Mucosa of rectum (tissue), 2 donors: ENCODE measurements around the gene OR6Q1.
"Not testable (repeated sequence)": the region's sequence is repeated elsewhere in the genome, so short reads cannot be mapped to it uniquely, and the experiment has no call there.

Experiments used
- H3K27ac ChIP-seq, 2 donors: one replicate each; pipeline ENCODE4 v1.7.0; 2013; ENCODE audit warnings: inconsistent platforms in 2 of 2, low read depth in 2 of 2, low read length in 2 of 2
- H3K27me3 ChIP-seq, 2 donors: one replicate each; pipeline ENCODE4 v1.7.0; 2013; ENCODE audit warnings: low read length in 2 of 2; ENCODE audit not compliant: control insufficient read depth in 2 of 2, insufficient read depth in 2 of 2
- H3K36me3 ChIP-seq, 2 donors: one replicate each; pipeline ENCODE4 v1.7.0; 2013; ENCODE audit warnings: low read length in 2 of 2; ENCODE audit not compliant: control insufficient read depth in 2 of 2, insufficient read depth in 2 of 2
- H3K4me1 ChIP-seq, 2 donors: one replicate each; pipeline ENCODE4 v1.7.0; 2013; ENCODE audit warnings: low read length in 2 of 2, mild to moderate bottlenecking in 1 of 2; ENCODE audit not compliant: control insufficient read depth in 2 of 2, insufficient read depth in 2 of 2
- H3K4me3 ChIP-seq, 2 donors: one replicate each; pipeline ENCODE4 v1.7.0; 2013; ENCODE audit warnings: low read length in 2 of 2
- H3K9ac ChIP-seq, 2 donors: one replicate each; pipeline ENCODE4 v1.7.0; 2013; ENCODE audit warnings: low read length in 2 of 2, low read depth in 1 of 2, mild to moderate bottlenecking in 1 of 2
- H3K9me3 ChIP-seq, 2 donors: one replicate each; pipeline ENCODE4 v1.7.0; 2013; ENCODE audit warnings: low read length in 2 of 2; ENCODE audit not compliant: control insufficient read depth in 2 of 2
- donor health status: healthy.
- donor health status: Normal muscosa, but diverticular disease.

The OR6Q1 gene

GRCh38 chr11:58030653-58031052 is at the start of gene OR6Q1:
TSS of gene OR6Q1 (plus strand) at chr11:58030953. CDS start at chr11:58030953, 0 bp downstream.
- no peak within 1 kb of the TSS for H3K27ac ChIP-seq
- no peaks in the 10 kb centered on the region for H3K27me3 ChIP-seq
- no peak within 1 kb of the TSS for H3K4me3 ChIP-seq
- H3K36me3 ChIP-seq: no peaks in the 10 kb centered on the region
- H3K9ac ChIP-seq: no peak within 1 kb of the TSS
- no peaks in the 10 kb centered on the region for H3K4me1 ChIP-seq
- H3K9me3 ChIP-seq: no peaks in the 10 kb centered on the region

GRCh38 chr11:57981536-57981935 is 49.2 kb upstream of the OR6Q1 start:
- H3K9ac ChIP-seq: no peak overlapping the region
- H3K27me3 ChIP-seq: no peaks in the 10 kb centered on the region
- no peaks in the 10 kb centered on the region for H3K36me3 ChIP-seq
- H3K9me3 ChIP-seq: no peaks in the 10 kb centered on the region
- H3K4me1 ChIP-seq: no peaks in the 10 kb centered on the region
- H3K4me3 ChIP-seq: no peak overlapping the region
- no peak overlapping the region for H3K27ac ChIP-seq

- Histone ChIP-seq H3K27ac (no peak overlapping the region), H3K27me3 (no peaks in the 10 kb centered on the region), H3K4me3 (no peak overlapping the region), H3K9me3 (no peaks in the 10 kb centered on the region), H3K4me1 (no peaks in the 10 kb centered on the region), H3K9ac (no peak overlapping the region), H3K36me3 (no peaks in the 10 kb centered on the region)
Measured at GRCh38 chr11:57982776-57983175, 48.0 kb upstream of the OR6Q1 start.

- no peak overlapping the region for H3K4me3 ChIP-seq
- H3K36me3 ChIP-seq: no peaks in the 10 kb centered on the region
- H3K9ac ChIP-seq: no peak overlapping the region
- H3K27ac ChIP-seq: no peak overlapping the region
- H3K9me3 ChIP-seq: no peaks in the 10 kb centered on the region
- no peaks in the 10 kb centered on the region for H3K4me1 ChIP-seq
- H3K27me3 ChIP-seq: no peaks in the 10 kb centered on the region
Measured at GRCh38 chr11:57983191-57983590, 47.6 kb upstream of the OR6Q1 start.

- not testable (repeated sequence) for H3K4me1 ChIP-seq, H3K4me3 ChIP-seq, H3K9ac ChIP-seq, H3K27ac ChIP-seq, H3K36me3 ChIP-seq, H3K27me3 ChIP-seq, H3K9me3 ChIP-seq
Measured at GRCh38 chr11:57999523-57999922, 31.2 kb upstream of the OR6Q1 start.

- not testable (repeated sequence) for H3K27me3 ChIP-seq, H3K4me3 ChIP-seq, H3K27ac ChIP-seq, H3K36me3 ChIP-seq, H3K4me1 ChIP-seq, H3K9ac ChIP-seq, H3K9me3 ChIP-seq
Measured at GRCh38 chr11:58000021-58000420, 30.7 kb upstream of the OR6Q1 start.

- H3K27ac ChIP-seq: no peak overlapping the region
- H3K36me3 ChIP-seq: no peaks in the 10 kb centered on the region
- H3K4me3 ChIP-seq: no peak overlapping the region
- H3K9ac ChIP-seq: no peak overlapping the region
- no peaks in the 10 kb centered on the region for H3K27me3 ChIP-seq
- no peaks in the 10 kb centered on the region for H3K9me3 ChIP-seq
- H3K4me1 ChIP-seq: no peaks in the 10 kb centered on the region
Measured at GRCh38 chr11:58000699-58001098, 30.1 kb upstream of the OR6Q1 start.

GRCh38 chr11:58003036-58003435 is 27.7 kb upstream of the OR6Q1 start:
- Histone ChIP-seq H3K4me1 (no peaks in the 10 kb centered on the region), H3K27me3 (no peaks in the 10 kb centered on the region)

GRCh38 chr11:58003591-58003990 is 27.2 kb upstream of the OR6Q1 start:
- H3K4me1 ChIP-seq: no peaks in the 10 kb centered on the region
- H3K9me3 ChIP-seq: no peaks in the 10 kb centered on the region
- H3K36me3 ChIP-seq: no peaks in the 10 kb centered on the region
- no peak overlapping the region for H3K4me3 ChIP-seq
- no peak overlapping the region for H3K27ac ChIP-seq
- no peak overlapping the region for H3K9ac ChIP-seq
- no peaks in the 10 kb centered on the region for H3K27me3 ChIP-seq

More at GRCh38 chr11:58003036-58003435, 27.7 kb upstream of the OR6Q1 start:
- no peak overlapping the region for H3K27ac ChIP-seq
- H3K9ac ChIP-seq: no peak overlapping the region
- no peaks in the 10 kb centered on the region for H3K9me3 ChIP-seq
- H3K4me3 ChIP-seq: no peak overlapping the region
- no peaks in the 10 kb centered on the region for H3K36me3 ChIP-seq

- no peaks in the 10 kb centered on the region for H3K4me1 ChIP-seq
Measured at GRCh38 chr11:58004664-58005063, 26.1 kb upstream of the OR6Q1 start.

GRCh38 chr11:58006940-58007339 is 23.8 kb upstream of the OR6Q1 start:
- H3K9ac ChIP-seq: no peak overlapping the region
- H3K4me3 ChIP-seq: no peak overlapping the region
- no peaks in the 10 kb centered on the region for H3K36me3 ChIP-seq

More at GRCh38 chr11:58004664-58005063, 26.1 kb upstream of the OR6Q1 start:
- Histone ChIP-seq H3K4me3 (no peak overlapping the region), H3K27me3 (no peaks in the 10 kb centered on the region), H3K9ac (no peak overlapping the region), H3K9me3 (no peaks in the 10 kb centered on the region), H3K36me3 (no peaks in the 10 kb centered on the region), H3K27ac (no peak overlapping the region)

More at GRCh38 chr11:58006940-58007339, 23.8 kb upstream of the OR6Q1 start:
- no peaks in the 10 kb centered on the region for H3K4me1 ChIP-seq
- no peaks in the 10 kb centered on the region for H3K9me3 ChIP-seq
- H3K27ac ChIP-seq: no peak overlapping the region
- no peaks in the 10 kb centered on the region for H3K27me3 ChIP-seq
